Upper lobe of left lung (tissue), 4 donors: ENCODE measurements around the gene CLASP1.

ENCODE experiments used
- EP300 ChIP-seq, 4 donors: sonication (generic); formaldehyde crosslinking; IDR thresholded peaks; one replicate each; pipeline ENCODE4 v1.5.1; 2017; ENCODE audit warnings: antibody characterized with exemption in 4 of 4, control low read depth in 2 of 4
- POLR2A ChIP-seq, 4 donors: fragments of 450-650 bp; IDR thresholded peaks; one replicate each; pipeline ENCODE4 v1.5.1; 2016 to 2017; ENCODE audit warnings: antibody characterized with exemption in 4 of 4, mild to moderate bottlenecking in 2 of 4
- POLR2AphosphoS5 ChIP-seq, 2 donors: sonication (generic); formaldehyde crosslinking; IDR thresholded peaks; one replicate each; pipeline ENCODE4 v1.5.1; 2017; ENCODE audit warnings: antibody characterized with exemption in 2 of 2
- TF ChIP-seq, protein P1 (sequence below), 6 experiments: fragments of 450-650 bp in 4 of 6; fragments of 200-600 bp in 2 of 6; sonication (generic) in 2 of 6; IDR thresholded peaks; one replicate each; pipeline ENCODE4 v1.5.1; 2016 to 2019; ENCODE audit warnings: antibody characterized with exemption in 6 of 6

DNA sequence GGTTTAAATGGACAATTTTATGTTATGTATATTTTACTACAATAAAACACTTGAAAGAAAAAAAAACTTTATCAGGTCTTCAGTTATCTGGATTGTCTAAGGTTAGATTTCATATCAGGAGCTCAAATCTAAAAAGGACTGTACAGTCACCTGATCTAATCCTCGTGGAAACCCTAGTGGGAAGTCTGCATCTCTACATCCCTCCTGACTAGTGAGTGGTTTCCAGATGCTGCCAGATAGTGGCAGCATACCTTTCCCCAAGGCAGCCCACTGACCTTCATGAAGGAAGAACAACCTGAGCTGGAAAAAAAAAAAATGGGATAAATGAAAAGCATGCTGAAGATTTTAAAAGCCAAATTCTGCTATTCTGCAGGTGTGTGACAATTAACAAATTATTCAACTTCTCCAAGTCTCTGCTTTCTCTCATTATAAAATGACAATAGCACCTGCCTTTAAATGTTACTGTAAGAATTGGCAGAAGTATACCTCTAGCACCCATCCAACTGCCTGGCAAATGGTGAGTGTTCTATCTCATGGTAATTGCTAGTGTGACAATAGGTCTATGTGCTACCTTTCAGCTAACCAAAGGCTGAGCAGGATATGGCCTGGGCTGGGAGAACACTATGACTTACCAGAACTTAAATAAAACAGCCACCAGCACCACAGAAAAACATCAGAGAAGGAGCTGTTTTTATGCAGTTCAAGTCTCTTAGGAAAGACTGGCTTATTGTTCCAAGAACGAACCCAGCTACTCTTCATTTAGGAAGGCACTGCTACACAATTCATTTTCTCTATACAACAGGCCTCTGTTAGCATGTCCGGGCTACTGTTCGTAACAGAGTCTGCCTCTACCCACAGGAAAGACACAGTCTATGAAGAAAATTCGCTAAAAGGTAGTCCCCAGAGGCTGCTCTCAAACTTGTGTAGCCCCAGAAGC lies 8.6 kb downstream of the CLASP1 start:
- TF ChIP-seq, protein P1, sequence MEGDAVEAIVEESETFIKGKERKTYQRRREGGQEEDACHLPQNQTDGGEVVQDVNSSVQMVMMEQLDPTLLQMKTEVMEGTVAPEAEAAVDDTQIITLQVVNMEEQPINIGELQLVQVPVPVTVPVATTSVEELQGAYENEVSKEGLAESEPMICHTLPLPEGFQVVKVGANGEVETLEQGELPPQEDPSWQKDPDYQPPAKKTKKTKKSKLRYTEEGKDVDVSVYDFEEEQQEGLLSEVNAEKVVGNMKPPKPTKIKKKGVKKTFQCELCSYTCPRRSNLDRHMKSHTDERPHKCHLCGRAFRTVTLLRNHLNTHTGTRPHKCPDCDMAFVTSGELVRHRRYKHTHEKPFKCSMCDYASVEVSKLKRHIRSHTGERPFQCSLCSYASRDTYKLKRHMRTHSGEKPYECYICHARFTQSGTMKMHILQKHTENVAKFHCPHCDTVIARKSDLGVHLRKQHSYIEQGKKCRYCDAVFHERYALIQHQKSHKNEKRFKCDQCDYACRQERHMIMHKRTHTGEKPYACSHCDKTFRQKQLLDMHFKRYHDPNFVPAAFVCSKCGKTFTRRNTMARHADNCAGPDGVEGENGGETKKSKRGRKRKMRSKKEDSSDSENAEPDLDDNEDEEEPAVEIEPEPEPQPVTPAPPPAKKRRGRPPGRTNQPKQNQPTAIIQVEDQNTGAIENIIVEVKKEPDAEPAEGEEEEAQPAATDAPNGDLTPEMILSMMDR (IDR thresholded peaks at IDR 0.05), result no peak
- TF ChIP-seq POLR2A (IDR thresholded peaks at IDR 0.05), result no peak
- no peak for TF ChIP-seq POLR2AphosphoS5 (IDR thresholded peaks at IDR 0.05)
- TF ChIP-seq EP300 (IDR thresholded peaks at IDR 0.05), result no peak
